IPS-18c (cell line): Measurements from ENCODE around the gene KIAA0319L.

ENCODE experiments used
- H3K4me3 ChIP-seq: 2 replicates; pipeline ENCODE4 v1.7.0; 2013; ENCODE audit warnings: low read depth, mild to moderate bottlenecking, low read length, moderate library complexity; ENCODE audit not compliant: insufficient read depth
- H3K9me3 ChIP-seq: one replicate; pipeline ENCODE4 v1.6.1; 2013; ENCODE audit warnings: mild to moderate bottlenecking, low read length, moderate library complexity; ENCODE audit not compliant: control insufficient read depth, insufficient read depth

Gene KIAA0319L

GRCh38 chr1:35530168-35530567, 27.0 kb downstream of the KIAA0319L start:
- Histone ChIP-seq H3K9me3 (peaks cover 2% of the 10 kb centered on the region), H3K4me3 (no peak overlapping the region)

GRCh38 chr1:35524106-35524505, 33.1 kb downstream of the KIAA0319L start:
- no peak overlapping the region for H3K4me3 ChIP-seq
- no peaks in the 10 kb centered on the region for H3K9me3 ChIP-seq

- Histone ChIP-seq H3K4me3 (no peak overlapping the region), H3K9me3 (no peaks in the 10 kb centered on the region)
These were observed 37.8 kb downstream of the KIAA0319L start for GRCh38 chr1:35519432-35519831.

- H3K4me3 ChIP-seq: no peak overlapping the region
- no peaks in the 10 kb centered on the region for H3K9me3 ChIP-seq
These were observed 39.0 kb downstream of the KIAA0319L start for GRCh38 chr1:35518183-35518582.

GRCh38 chr1:35511305-35511704, 45.9 kb downstream of the KIAA0319L start:
- Histone ChIP-seq H3K4me3 (no peak overlapping the region), H3K9me3 (no peaks in the 10 kb centered on the region)

- H3K4me3 ChIP-seq: no peak overlapping the region
- no peaks in the 10 kb centered on the region for H3K9me3 ChIP-seq
These were observed 47.6 kb downstream of the KIAA0319L start for GRCh38 chr1:35509558-35509957.

- Histone ChIP-seq H3K9me3 (no peaks in the 10 kb centered on the region), H3K4me3 (no peak overlapping the region)
These were observed 49.3 kb downstream of the KIAA0319L start for GRCh38 chr1:35507947-35508346.

GRCh38 chr1:35506960-35507912, 50.0 kb downstream of the KIAA0319L start:
- no peaks in the 10 kb centered on the region for H3K9me3 ChIP-seq
- no peak overlapping the region for H3K4me3 ChIP-seq

- Histone ChIP-seq H3K9me3 (no peaks in the 10 kb centered on the region), H3K4me3 (no peak overlapping the region)
These were observed 51.0 kb downstream of the KIAA0319L start for GRCh38 chr1:35505911-35506798.

GRCh38 chr1:35502242-35502641, 55.0 kb downstream of the KIAA0319L start:
- no peaks in the 10 kb centered on the region for H3K9me3 ChIP-seq
- no peak overlapping the region for H3K4me3 ChIP-seq

- H3K4me3 ChIP-seq: no peak overlapping the region
- H3K9me3 ChIP-seq: no peaks in the 10 kb centered on the region
These were observed 56.8 kb downstream of the KIAA0319L start for GRCh38 chr1:35500439-35500838.

GRCh38 chr1:35499652-35500176, 57.5 kb downstream of the KIAA0319L start:
- no peak overlapping the region for H3K4me3 ChIP-seq
- no peaks in the 10 kb centered on the region for H3K9me3 ChIP-seq

GRCh38 chr1:35499231-35499630, 58.0 kb downstream of the KIAA0319L start:
- H3K4me3 ChIP-seq: no peak overlapping the region
- H3K9me3 ChIP-seq: no peaks in the 10 kb centered on the region

- Histone ChIP-seq H3K4me3 (no peak overlapping the region), H3K9me3 (no peaks in the 10 kb centered on the region)
These were observed 59.6 kb downstream of the KIAA0319L start for GRCh38 chr1:35497571-35497970.

GRCh38 chr1:35490250-35490649, 67.0 kb downstream of the KIAA0319L start:
- no peak overlapping the region for H3K4me3 ChIP-seq
- H3K9me3 ChIP-seq: no peaks in the 10 kb centered on the region

- Histone ChIP-seq H3K4me3 (no peak overlapping the region), H3K9me3 (no peaks in the 10 kb centered on the region)
These were observed 68.9 kb downstream of the KIAA0319L start for GRCh38 chr1:35488336-35488735.

GRCh38 chr1:35486858-35487408, 70.3 kb downstream of the KIAA0319L start:
- no peaks in the 10 kb centered on the region for H3K9me3 ChIP-seq

More at GRCh38 chr1:35486858-35487408, 70.3 kb downstream of the KIAA0319L start:
- H3K4me3 ChIP-seq: no peak overlapping the region
